ENCODE results near the gene ATF6.

ATF6 gene

GRCh38 chr1:161900160-161900559, 134.0 kb downstream of the ATF6 start:
- no peak for DNase-seq (ENCODE audit: low read depth)

GRCh38 chr1:161902182-161902581, 136.1 kb downstream of the ATF6 start:
- DNase-seq (ENCODE audit: low read depth) = no peak

- peak; percentile 51 for DNase-seq (ENCODE audit: low read depth)
These were observed 139.3 kb downstream of the ATF6 start for GRCh38 chr1:161905269-161905884.

GRCh38 chr1:161907265-161907664, 141.1 kb downstream of the ATF6 start:
- no peak for DNase-seq (ENCODE audit: low read depth)

GRCh38 chr1:161908264-161908663, 142.1 kb downstream of the ATF6 start:
- DNase-seq (ENCODE audit: low read depth) = no peak

GRCh38 chr1:161910604-161911003, 144.5 kb downstream of the ATF6 start:
- DNase-seq (ENCODE audit: low read depth) = peak; percentile 61

- DNase-seq (ENCODE audit: low read depth) = peak; percentile 57
These were observed 147.5 kb downstream of the ATF6 start for GRCh38 chr1:161913482-161914140.

- DNase-seq (ENCODE audit: low read depth) = no peak
These were observed 148.5 kb downstream of the ATF6 start for GRCh38 chr1:161914595-161914994.

GRCh38 chr1:161915051-161915503, 149.0 kb downstream of the ATF6 start:
- DNase-seq (ENCODE audit: low read depth) = no peak

- no peak for DNase-seq (ENCODE audit: low read depth)
These were observed 149.9 kb downstream of the ATF6 start for GRCh38 chr1:161915978-161916377.

GRCh38 chr1:161919229-161919628, 153.1 kb downstream of the ATF6 start:
- no peak for DNase-seq (ENCODE audit: low read depth)

- no peak for DNase-seq (ENCODE audit: low read depth)
These were observed 155.4 kb downstream of the ATF6 start for GRCh38 chr1:161921491-161921890.

- DNase-seq (ENCODE audit: low read depth) = peak; percentile 69
These were observed 155.9 kb downstream of the ATF6 start for GRCh38 chr1:161921990-161922389.

- DNase-seq (ENCODE audit: low read depth) = no peak
These were observed 161.9 kb downstream of the ATF6 start for GRCh38 chr1:161928056-161928455.

- DNase-seq (ENCODE audit: low read depth) = no peak
These were observed 163.0 kb downstream of the ATF6 start for GRCh38 chr1:161929137-161929536.

GRCh38 chr1:161930064-161930463, 163.9 kb downstream of the ATF6 start:
- peak; percentile 36 for DNase-seq (ENCODE audit: low read depth)

- no peak for DNase-seq (ENCODE audit: low read depth)
These were observed 166.5 kb downstream of the ATF6 start for GRCh38 chr1:161932668-161933067.

- no peak for DNase-seq (ENCODE audit: low read depth)
These were observed 167.8 kb downstream of the ATF6 start for GRCh38 chr1:161933592-161934588.

- no peak for DNase-seq (ENCODE audit: low read depth)
These were observed 169.1 kb downstream of the ATF6 start for GRCh38 chr1:161935264-161935663.

GRCh38 chr1:161936786-161937185, 170.7 kb downstream of the ATF6 start:
- DNase-seq (ENCODE audit: low read depth) = no peak

GRCh38 chr1:161940866-161941591, 174.9 kb downstream of the ATF6 start:
- DNase-seq (ENCODE audit: low read depth) = no peak
